OCI-LY3 (cell line): ENCODE results near the gene FBXO8.
"Not testable (repeated sequence)": the region's sequence is repeated elsewhere in the genome, so short reads cannot be mapped to it uniquely, and the experiment has no call there.

Experiments
- H2AFZ ChIP-seq: fragments of 200-600, 300-600 bp; shearing (Covaris generic); 2 replicates; pipeline ENCODE4 v1.6.0; 2014; ENCODE audit warnings: antibody characterized with exemption, low read depth, low read length
- H3K27ac ChIP-seq: fragments of 200-600, 300-600 bp; sonication (generic); 2 replicates; pipeline ENCODE4 v1.5.1; 2014; ENCODE audit warnings: mild to moderate bottlenecking, low read length, moderate library complexity, mixed read lengths
- H3K27me3 ChIP-seq: fragments of 200-600, 300-600 bp; sonication (generic); 2 replicates; pipeline ENCODE4 v1.6.1; 2014; ENCODE audit warnings: low read depth, low read length, mixed read lengths
- H3K36me3 ChIP-seq: fragments of 200-600, 300-600 bp; sonication (generic); replicated peaks from 2 replicates; pipeline ENCODE3; 2014; ENCODE audit warnings: low read depth, low read length, mixed read lengths
- H3K4me1 ChIP-seq: fragments of 300-600, 200-600 bp; sonication (generic); 2 replicates; pipeline ENCODE4 v1.6.1; 2014; ENCODE audit warnings: low read length, mixed read lengths
- H3K4me2 ChIP-seq: fragments of 200-600, 300-600 bp; sonication (generic); 2 replicates; pipeline ENCODE4 v1.6.1; 2014; ENCODE audit warnings: low read length, mixed read lengths
- H3K4me3 ChIP-seq: fragments of 300-600, 200-600 bp; sonication (generic); 2 replicates; pipeline ENCODE4 v1.5.1; 2014; ENCODE audit warnings: antibody characterized with exemption, mild to moderate bottlenecking, low read length, moderate library complexity
- H3K79me2 ChIP-seq: fragments of 300-600, 200-600 bp; shearing (Covaris generic); 2 replicates; pipeline ENCODE4 v1.6.1; 2014; ENCODE audit warnings: mild to moderate bottlenecking, low read length, mixed read lengths
- H3K9ac ChIP-seq: fragments of 300-600, 200-600 bp; shearing (Covaris generic); 2 replicates; pipeline ENCODE4 v1.6.0; 2014; ENCODE audit warnings: mild to moderate bottlenecking, low read length, moderate library complexity
- H3K9me3 ChIP-seq: fragments of 200-600, 300-600 bp; shearing (Covaris generic); 2 replicates; pipeline ENCODE4 v1.6.1; 2014; ENCODE audit warnings: low read length, mixed read lengths; ENCODE audit not compliant: insufficient read depth
- H4K20me1 ChIP-seq: fragments of 200-600, 300-600 bp; sonication (generic); 2 replicates; pipeline ENCODE4 v1.6.1; 2016; ENCODE audit warnings: low read length, mixed read lengths; ENCODE audit not compliant: insufficient read depth
- CTCF ChIP-seq: fragments of 200-600, 300-600 bp; sonication (generic); IDR thresholded peaks from 2 replicates; pipeline ENCODE4 v1.5.1; 2014; ENCODE audit warnings: antibody characterized with exemption, low read length, low read depth
- EZH2phosphoT487 ChIP-seq: fragments of 200-600 bp; shearing (Covaris generic); IDR thresholded peaks from 2 replicates; pipeline ENCODE4 v1.6.1; 2018; ENCODE audit warnings: antibody characterized with exemption, mixed run types, low read depth

The FBXO8 gene

GRCh38 chr4:174307694-174308093, 24.2 kb upstream of the FBXO8 start:
- H3K27ac ChIP-seq, result no peak overlapping the region
- H3K9me3 ChIP-seq, result no peaks in the 10 kb centered on the region
- H3K4me1 ChIP-seq, result peaks cover 13% of the 10 kb centered on the region
- H4K20me1 ChIP-seq, result no peaks in the 10 kb centered on the region
- no peaks in the 10 kb centered on the region for H3K27me3 ChIP-seq
- peaks cover 39% of the 10 kb centered on the region for H3K36me3 ChIP-seq
- H3K79me2 ChIP-seq, result no peaks in the 10 kb centered on the region
- no peak overlapping the region for H3K9ac ChIP-seq
- H3K4me3 ChIP-seq, result no peak overlapping the region
- TF ChIP-seq CTCF, result no peak
- no peak for TF ChIP-seq EZH2phosphoT487
- H3K4me2 ChIP-seq, result 0 out of 2 replicates have a peak overlapping the region, but pooled peaks have one; percentile 5
- no peak overlapping the region for H2AFZ ChIP-seq

- Histone ChIP-seq H3K4me2 (no peak overlapping the region), H2AFZ (no peak overlapping the region), H3K4me1 (peaks cover 13% of the 10 kb centered on the region), H3K79me2 (no peaks in the 10 kb centered on the region), H3K27ac (no peak overlapping the region), H3K9me3 (no peaks in the 10 kb centered on the region), H3K27me3 (no peaks in the 10 kb centered on the region), H4K20me1 (no peaks in the 10 kb centered on the region), H3K36me3 (peaks cover 31% of the 10 kb centered on the region), H3K4me3 (no peak overlapping the region), H3K9ac (no peak overlapping the region)
- TF ChIP-seq EZH2phosphoT487, result no peak
- TF ChIP-seq CTCF, result no peak
Observed at GRCh38 chr4:174305961-174306360, 22.5 kb upstream of the FBXO8 start.

GRCh38 chr4:174304664-174305063, 21.2 kb upstream of the FBXO8 start:
- Histone ChIP-seq H3K4me1 (peaks cover 13% of the 10 kb centered on the region), H2AFZ (no peak overlapping the region), H3K36me3 (peaks cover 34% of the 10 kb centered on the region), H3K9ac (no peak overlapping the region), H3K9me3 (no peaks in the 10 kb centered on the region), H4K20me1 (no peaks in the 10 kb centered on the region), H3K27ac (no peak overlapping the region), H3K27me3 (no peaks in the 10 kb centered on the region), H3K79me2 (no peaks in the 10 kb centered on the region), H3K4me2 (no peak overlapping the region), H3K4me3 (no peak overlapping the region)
- TF ChIP-seq EZH2phosphoT487 (no peak), CTCF (no peak)

GRCh38 chr4:174303687-174304086, 20.2 kb upstream of the FBXO8 start:
- Histone ChIP-seq H4K20me1 (no peaks in the 10 kb centered on the region), H3K4me3 (no peak overlapping the region), H3K27me3 (no peaks in the 10 kb centered on the region), H3K9me3 (no peaks in the 10 kb centered on the region), H3K4me2 (no peak overlapping the region), H3K9ac (no peak overlapping the region), H3K4me1 (peaks cover 13% of the 10 kb centered on the region), H3K79me2 (no peaks in the 10 kb centered on the region), H3K27ac (no peak overlapping the region), H2AFZ (no peak overlapping the region), H3K36me3 (peaks cover 27% of the 10 kb centered on the region)
- TF ChIP-seq CTCF (no peak), EZH2phosphoT487 (no peak)

GRCh38 chr4:174295142-174295541, 11.7 kb upstream of the FBXO8 start:
- H3K4me3 ChIP-seq, H4K20me1 ChIP-seq, H2AFZ ChIP-seq, H3K9ac ChIP-seq, H3K4me1 ChIP-seq, H3K27ac ChIP-seq, H3K27me3 ChIP-seq, H3K4me2 ChIP-seq: not testable (repeated sequence)
- Histone ChIP-seq H3K79me2 (peaks cover 26% of the 10 kb centered on the region), H3K36me3 (peaks cover 48% of the 10 kb centered on the region), H3K9me3 (peaks cover 39% of the 10 kb centered on the region)

GRCh38 chr4:174294641-174295040, 11.2 kb upstream of the FBXO8 start:
- not testable (repeated sequence) for H3K9ac ChIP-seq, H3K4me3 ChIP-seq, H3K27ac ChIP-seq, H3K27me3 ChIP-seq, H3K4me1 ChIP-seq, H4K20me1 ChIP-seq, H3K4me2 ChIP-seq, H2AFZ ChIP-seq
- Histone ChIP-seq H3K79me2 (peaks cover 31% of the 10 kb centered on the region), H3K36me3 (peaks cover 44% of the 10 kb centered on the region), H3K9me3 (peaks cover 39% of the 10 kb centered on the region)
